SK-MEL-5 (cell line): ENCODE data around the gene CLCN1. TPM values are rescaled to one million over a fixed set of nuclear protein-coding genes. Genes with fewer than 3 reads are reported as not detected.
"Not testable (repeated sequence)": the region's sequence is repeated elsewhere in the genome, so short reads cannot be mapped to it uniquely, and the experiment has no call there.

Experiments
- DNase-seq: peaks from one replicate; pipeline ENCODE4 v3.0.0-alpha.2; 2016; ENCODE audit warnings: low read depth, low spot score
- in situ Hi-C: cut with HindIII; loops from 2 replicates; pipeline ENCODE4 v1.10.0; 2016; ENCODE audit warnings: low sequenced_read_pairs, high pct_unique_total_duplicates, low pct_unique_long_range_greater_than_20kb
- total RNA-seq: library from RNA; depleted of rRNA; stranded (reverse); fragments of >200 nt; shearing (Covaris generic); gene quantifications from 2 replicates; pipeline ENCODE4 v1.2.3, GENCODE V29; 2014

CLCN1 gene
- total RNA-seq, 1 experiment from 2014 or later = not detected

- DNase-seq = no peak
- in situ Hi-C loops = no loop called here
Measured at GRCh38 chr7:143288836-143289235, 27.1 kb upstream of the CLCN1 start.

GRCh38 chr7:143289421-143289820 lies 26.5 kb upstream of the CLCN1 start:
- DNase-seq = no peak
- in situ Hi-C loops = no loop called here

DNA sequence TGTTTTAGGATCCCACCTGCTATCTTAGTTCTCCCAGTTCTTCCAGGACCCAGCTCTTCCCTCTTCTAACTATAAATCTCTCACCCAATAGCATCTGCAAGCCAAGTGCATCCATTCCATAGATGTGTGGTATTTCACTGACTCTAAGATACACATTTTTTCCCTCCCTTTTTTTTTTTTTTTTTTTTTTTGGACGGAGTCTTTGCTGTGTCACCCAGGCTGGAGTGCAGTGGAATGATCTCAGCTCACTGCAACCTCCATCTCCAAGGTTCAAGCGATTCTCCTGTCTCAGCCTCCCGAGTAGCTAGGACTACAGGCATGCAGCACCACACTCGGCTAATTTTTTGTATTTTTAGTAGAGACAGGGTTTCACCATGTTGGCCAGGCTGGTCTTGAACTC lies 26.0 kb upstream of the CLCN1 start:
- in situ Hi-C loops = not testable (repeated sequence)

DNA sequence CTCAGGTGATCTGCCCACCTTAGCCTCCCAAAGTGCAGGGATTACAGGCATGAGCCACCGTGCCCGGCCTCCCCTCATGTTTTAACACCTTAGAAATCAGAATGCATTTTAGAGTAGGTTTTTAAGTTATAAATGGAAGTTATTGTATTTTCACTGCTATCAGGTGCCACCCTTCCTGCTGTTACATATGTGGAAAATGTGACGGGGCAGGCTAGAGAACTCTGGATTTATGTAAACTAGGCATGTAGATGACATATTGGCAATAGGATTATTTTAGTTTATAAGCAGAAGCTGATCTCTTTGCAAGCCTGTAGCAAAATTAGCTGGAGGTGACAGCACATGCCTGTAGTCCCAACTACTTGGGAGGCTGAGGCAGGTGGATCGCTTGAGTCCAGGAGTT lies 25.6 kb upstream of the CLCN1 start:
- in situ Hi-C loops = no loop called here
- DNase-seq = no peak

More for the DNA sequence above, 26.0 kb upstream of the CLCN1 start:
- DNase-seq = not testable (repeated sequence)

- DNase-seq = no peak
- in situ Hi-C loops = no loop called here
Measured at GRCh38 chr7:143292876-143293275, 23.0 kb upstream of the CLCN1 start.

- DNase-seq = no peak
- in situ Hi-C loops = no loop called here
Measured at GRCh38 chr7:143295870-143296269, 20.0 kb upstream of the CLCN1 start.

DNA sequence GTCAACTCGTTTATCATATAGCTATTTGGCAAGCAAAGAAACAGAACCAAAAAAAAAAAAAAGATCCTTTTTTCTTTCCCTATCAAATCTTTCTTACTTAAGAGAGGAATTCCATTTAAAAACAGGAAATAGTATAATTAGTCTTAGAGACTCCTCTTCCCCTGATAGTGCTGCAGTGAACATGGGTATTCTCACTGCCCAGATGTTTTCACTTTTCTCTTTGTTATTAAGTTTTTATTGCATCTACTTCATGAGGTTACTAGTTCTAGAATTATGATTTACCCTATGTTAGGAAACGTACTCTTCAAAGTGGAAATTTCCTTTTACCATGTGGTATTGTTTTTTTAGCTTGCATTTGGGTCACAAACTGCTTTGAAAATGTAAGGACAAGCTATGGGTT lies 19.2 kb upstream of the CLCN1 start:
- DNase-seq = no peak
- in situ Hi-C loops = no loop called here

DNA sequence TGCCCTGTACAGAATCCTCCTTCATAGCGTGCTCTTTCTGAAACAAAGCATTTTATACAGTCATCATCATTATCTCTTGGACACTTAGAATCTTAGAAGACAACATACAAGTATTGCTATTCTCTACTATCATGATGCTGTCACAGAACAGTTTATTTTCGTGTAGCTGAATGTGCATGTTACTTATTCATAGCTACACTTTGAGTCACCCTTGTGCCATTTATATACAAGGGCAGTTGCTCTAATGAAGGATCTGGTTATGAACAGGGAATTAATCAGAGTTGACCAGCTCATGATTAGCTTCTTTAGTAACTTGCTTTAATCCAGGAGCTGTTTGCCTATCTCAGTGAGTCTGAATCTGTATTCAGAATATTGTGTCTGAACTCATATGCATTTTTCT lies 16.6 kb upstream of the CLCN1 start:
- no peak for DNase-seq
- in situ Hi-C loops = no loop called here

GRCh38 chr7:143299840-143300239 lies 16.1 kb upstream of the CLCN1 start:
- in situ Hi-C loops = no loop called here
- peak; percentile 69 for DNase-seq

GRCh38 chr7:143300959-143301935 lies 14.7 kb upstream of the CLCN1 start:
- no peak for DNase-seq
- in situ Hi-C loops = no loop called here

DNA sequence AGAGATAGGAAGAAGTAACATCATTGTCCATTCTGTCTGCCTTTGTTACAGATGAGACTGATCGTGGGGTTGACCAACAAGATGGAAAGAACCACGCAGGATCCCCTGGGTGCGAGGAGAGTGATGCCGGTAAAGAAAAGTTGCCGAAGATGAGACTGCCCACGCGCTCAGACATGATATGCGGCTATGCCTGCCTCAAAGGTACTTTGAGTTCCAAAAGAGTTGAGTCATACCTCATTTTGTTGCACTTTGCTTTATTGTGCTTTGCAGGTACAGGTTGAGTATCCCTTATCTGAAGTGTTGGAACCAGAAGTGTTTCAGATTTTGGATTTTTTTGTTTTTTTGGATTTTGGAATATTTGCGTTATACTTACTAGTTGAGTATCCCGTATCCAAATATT lies 12.2 kb upstream of the CLCN1 start:
- DNase-seq = no peak

GRCh38 chr7:143304938-143305337 lies 11.0 kb upstream of the CLCN1 start:
- in situ Hi-C loops = no loop called here

More for the DNA sequence above, 12.2 kb upstream of the CLCN1 start:
- in situ Hi-C loops = no loop called here

GRCh38 chr7:143305423-143306070 lies 10.4 kb upstream of the CLCN1 start:
- in situ Hi-C loops = no loop called here
- peak; percentile 87 for DNase-seq

More at GRCh38 chr7:143304938-143305337, 11.0 kb upstream of the CLCN1 start:
- DNase-seq = no peak

DNA sequence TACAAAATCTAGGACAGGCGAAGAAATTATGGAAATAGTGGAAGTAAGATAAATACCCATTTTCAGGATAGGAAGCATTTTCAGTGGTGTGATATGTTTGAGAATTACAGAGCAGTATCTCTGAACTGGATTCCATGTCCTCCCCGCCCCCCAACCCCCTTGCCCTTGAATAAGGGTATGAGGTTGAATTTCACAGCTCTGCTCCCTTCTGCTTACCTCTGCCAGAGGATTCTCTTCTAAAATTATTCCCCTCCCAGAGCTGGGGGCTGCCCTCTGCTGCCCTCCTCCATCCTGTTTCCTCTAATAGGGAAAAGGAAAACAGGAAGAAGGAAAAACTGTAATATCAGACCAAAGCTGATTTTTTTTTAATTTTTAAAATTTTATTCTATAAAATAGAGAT lies 7.3 kb upstream of the CLCN1 start:
- in situ Hi-C loops = no loop called here
- DNase-seq = no peak

GRCh38 chr7:143314127-143314526 lies 1.8 kb upstream of the CLCN1 start:
- in situ Hi-C loops = no loop called here

DNA sequence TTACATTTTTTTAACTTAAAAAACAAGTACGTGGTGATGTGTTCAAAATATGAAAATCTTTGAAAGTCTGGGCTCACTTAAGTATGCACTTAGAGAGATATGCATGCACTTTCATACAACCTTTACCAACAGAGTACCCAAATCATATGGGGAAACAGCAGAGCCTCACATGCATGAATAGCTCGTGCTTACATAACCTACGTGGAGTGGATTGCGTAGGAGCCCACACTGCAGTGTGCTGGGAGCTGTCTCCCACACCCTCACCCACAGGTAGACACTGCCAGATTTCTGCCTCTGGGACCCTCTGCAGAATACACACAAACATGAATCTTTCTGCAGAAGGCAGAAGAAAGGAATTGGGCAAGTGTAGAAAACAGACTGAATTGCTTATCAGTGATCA lies 581 bp downstream of the CLCN1 start:
- in situ Hi-C loops = no loop called here
- no peak for DNase-seq

More at GRCh38 chr7:143314127-143314526, 1.8 kb upstream of the CLCN1 start:
- no peak for DNase-seq

DNA sequence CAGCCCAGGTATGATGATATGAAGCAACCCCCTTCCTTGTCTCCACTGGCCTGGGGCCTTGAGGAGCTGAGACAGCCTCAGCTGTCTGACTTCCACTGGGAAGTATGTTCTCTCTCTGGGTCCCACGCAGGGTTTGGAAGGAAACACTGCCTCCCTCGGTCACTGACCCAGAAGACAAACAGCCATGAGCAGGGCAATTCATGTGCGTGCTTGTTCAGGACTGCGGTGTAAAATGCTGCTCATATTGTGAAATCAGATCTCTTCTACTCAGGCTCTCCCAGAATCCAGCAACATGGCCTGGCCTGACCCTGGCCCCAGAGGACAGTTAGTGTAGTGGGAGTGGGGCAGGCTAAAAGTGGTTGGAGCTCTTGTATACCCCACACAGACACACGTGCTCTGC lies 2.8 kb downstream of the CLCN1 start:
- DNase-seq = no peak
- in situ Hi-C loops = no loop called here

DNA sequence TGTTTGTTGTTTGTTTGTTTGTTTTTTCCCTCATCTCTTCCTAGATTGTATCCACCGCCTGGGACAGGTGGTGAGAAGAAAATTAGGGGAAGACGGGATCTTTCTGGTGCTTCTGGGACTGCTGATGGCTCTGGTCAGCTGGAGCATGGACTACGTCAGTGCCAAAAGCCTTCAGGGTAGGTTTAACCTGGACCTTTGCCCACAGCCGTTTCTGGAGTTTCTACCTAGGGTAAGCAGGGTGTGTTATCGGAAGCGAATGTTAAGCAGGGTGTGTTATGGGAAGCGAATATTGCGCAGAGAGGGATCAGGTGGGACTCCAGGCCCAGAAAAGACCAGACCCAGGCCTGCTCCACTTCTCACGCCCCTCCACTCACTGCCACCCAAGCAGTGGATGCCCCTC lies 4.7 kb downstream of the CLCN1 start:
- in situ Hi-C loops = no loop called here
- no peak for DNase-seq

- in situ Hi-C loops = no loop called here
- DNase-seq = no peak
Measured at GRCh38 chr7:143321242-143321641, 5.3 kb downstream of the CLCN1 start.
